Stimulated activated memory B cell treated with anti-CD40 and anti-IgM and Interleukin-4, amounts not matched to agents 10 μg/mL and 1 μg/mL and 100 μg/mL, for 72 hours (primary cell): ENCODE results near the gene CDC42SE1.

Source experiments
- ATAC-seq: fragments of 150-1000 bp; cut with Tn5 transposase; 2 replicates; pipeline ENCODE4 v1.10.0; 2021
- H3K27ac Mint-ChIP-seq: one replicate; pipeline ENCODE4 v1.8.0; 2022; ENCODE audit warnings: mild to moderate bottlenecking, mixed read lengths
- H3K27me3 Mint-ChIP-seq: one replicate; pipeline ENCODE4 v1.8.0; 2022; ENCODE audit warnings: mixed read lengths
- H3K36me3 Mint-ChIP-seq: one replicate; pipeline ENCODE4 v1.8.0; 2022; ENCODE audit warnings: mixed read lengths
- H3K4me1 Mint-ChIP-seq: one replicate; pipeline ENCODE4 v1.8.0; 2022; ENCODE audit warnings: mixed read lengths
- H3K4me3 Mint-ChIP-seq: one replicate; pipeline ENCODE4 v1.8.0; 2022; ENCODE audit warnings: mild to moderate bottlenecking, moderate library complexity, mixed read lengths
- H3K9me3 Mint-ChIP-seq: one replicate; pipeline ENCODE4 v1.8.0; 2022; ENCODE audit warnings: mixed read lengths

The CDC42SE1 gene

GRCh38 chr1:151037032-151037431 lies 22.4 kb downstream of the CDC42SE1 start:
- H3K36me3 Mint-ChIP-seq = peaks cover 32% of the 10 kb centered on the region
- no peak overlapping the region for H3K4me3 Mint-ChIP-seq
- H3K27ac Mint-ChIP-seq = no peak overlapping the region
- no peaks in the 10 kb centered on the region for H3K9me3 Mint-ChIP-seq
- no peaks in the 10 kb centered on the region for H3K4me1 Mint-ChIP-seq
- ATAC-seq = no peak
- no peaks in the 10 kb centered on the region for H3K27me3 Mint-ChIP-seq

GRCh38 chr1:151036356-151036755 lies 23.1 kb downstream of the CDC42SE1 start, which contains the start of gene BNIPL:
Gene BNIPL, plus strand, starts transcription at chr1:151036586. Its CDS starts 140 bp downstream, at chr1:151036726.
- no peak within 1 kb of the TSS for H3K4me3 Mint-ChIP-seq
- no peak for ATAC-seq
- H3K36me3 Mint-ChIP-seq = peaks cover 35% of the 10 kb centered on the region
- no peak within 1 kb of the TSS for H3K27ac Mint-ChIP-seq
- H3K27me3 Mint-ChIP-seq = no peaks in the 10 kb centered on the region
- no peaks in the 10 kb centered on the region for H3K4me1 Mint-ChIP-seq
- H3K9me3 Mint-ChIP-seq = no peaks in the 10 kb centered on the region

GRCh38 chr1:151035167-151035566 lies 24.3 kb downstream of the CDC42SE1 start:
- Mint-ChIP-seq H3K4me1 (no peaks in the 10 kb centered on the region), H3K27ac (peak overlapping the region; percentile 1), H3K9me3 (no peaks in the 10 kb centered on the region), H3K4me3 (no peak overlapping the region), H3K36me3 (peaks cover 47% of the 10 kb centered on the region), H3K27me3 (no peaks in the 10 kb centered on the region)
- ATAC-seq = no peak

- no peak overlapping the region for H3K27ac Mint-ChIP-seq
- no peaks in the 10 kb centered on the region for H3K9me3 Mint-ChIP-seq
- no peak for ATAC-seq
- H3K4me3 Mint-ChIP-seq = no peak overlapping the region
- no peaks in the 10 kb centered on the region for H3K27me3 Mint-ChIP-seq
- no peaks in the 10 kb centered on the region for H3K4me1 Mint-ChIP-seq
- H3K36me3 Mint-ChIP-seq = peaks cover 57% of the 10 kb centered on the region
Observed at GRCh38 chr1:151032164-151032563, 27.3 kb downstream of the CDC42SE1 start.

GRCh38 chr1:151026460-151026859 lies 33.0 kb downstream of the CDC42SE1 start:
- Mint-ChIP-seq H3K27me3 (no peaks in the 10 kb centered on the region), H3K36me3 (peaks cover 48% of the 10 kb centered on the region), H3K27ac (no peak overlapping the region), H3K4me1 (peaks cover 6% of the 10 kb centered on the region), H3K4me3 (no peak overlapping the region), H3K9me3 (no peaks in the 10 kb centered on the region)
- ATAC-seq = no peak

- H3K4me1 Mint-ChIP-seq = peaks cover 6% of the 10 kb centered on the region
- H3K4me3 Mint-ChIP-seq = no peak overlapping the region
- H3K27me3 Mint-ChIP-seq = no peaks in the 10 kb centered on the region
- no peak overlapping the region for H3K27ac Mint-ChIP-seq
- ATAC-seq = peak; percentile 83
- H3K9me3 Mint-ChIP-seq = no peaks in the 10 kb centered on the region
- H3K36me3 Mint-ChIP-seq = peaks cover 32% of the 10 kb centered on the region
Observed at GRCh38 chr1:151024540-151025146, 34.8 kb downstream of the CDC42SE1 start.

- Mint-ChIP-seq H3K9me3 (no peaks in the 10 kb centered on the region), H3K4me3 (no peak overlapping the region), H3K4me1 (peaks cover 22% of the 10 kb centered on the region), H3K36me3 (peaks cover 6% of the 10 kb centered on the region), H3K27ac (no peak overlapping the region), H3K27me3 (no peaks in the 10 kb centered on the region)
- no peak for ATAC-seq
Observed at GRCh38 chr1:151013518-151013917, 45.9 kb downstream of the CDC42SE1 start.

GRCh38 chr1:151012684-151013471 lies 46.5 kb downstream of the CDC42SE1 start:
- ATAC-seq = no peak
- H3K4me1 Mint-ChIP-seq = peaks cover 28% of the 10 kb centered on the region
- no peaks in the 10 kb centered on the region for H3K27me3 Mint-ChIP-seq
- no peak overlapping the region for H3K4me3 Mint-ChIP-seq
- no peaks in the 10 kb centered on the region for H3K9me3 Mint-ChIP-seq
- H3K36me3 Mint-ChIP-seq = peaks cover 5% of the 10 kb centered on the region
- no peak overlapping the region for H3K27ac Mint-ChIP-seq

- no peak for ATAC-seq
- Mint-ChIP-seq H3K27ac (no peak overlapping the region), H3K4me3 (no peak overlapping the region), H3K36me3 (peaks cover 5% of the 10 kb centered on the region), H3K4me1 (peaks cover 44% of the 10 kb centered on the region), H3K27me3 (no peaks in the 10 kb centered on the region), H3K9me3 (no peaks in the 10 kb centered on the region)
Observed at GRCh38 chr1:151011154-151011850, 48.1 kb downstream of the CDC42SE1 start.

- Mint-ChIP-seq H3K9me3 (no peaks in the 10 kb centered on the region), H3K27ac (no peak overlapping the region), H3K4me1 (peaks cover 54% of the 10 kb centered on the region), H3K27me3 (no peaks in the 10 kb centered on the region), H3K36me3 (peaks cover 5% of the 10 kb centered on the region), H3K4me3 (no peak overlapping the region)
- no peak for ATAC-seq
Observed at GRCh38 chr1:151010346-151010726, 49.1 kb downstream of the CDC42SE1 start.

GRCh38 chr1:151009674-151010345 lies 49.6 kb downstream of the CDC42SE1 start:
- H3K27ac Mint-ChIP-seq = no peak overlapping the region
- ATAC-seq = no peak
- H3K27me3 Mint-ChIP-seq = no peaks in the 10 kb centered on the region
- H3K9me3 Mint-ChIP-seq = no peaks in the 10 kb centered on the region
- peak overlapping the region; percentile 97 for H3K4me3 Mint-ChIP-seq
- peaks cover 59% of the 10 kb centered on the region for H3K4me1 Mint-ChIP-seq
- H3K36me3 Mint-ChIP-seq = peaks cover 5% of the 10 kb centered on the region

GRCh38 chr1:151009206-151009587 lies 50.2 kb downstream of the CDC42SE1 start:
- no peak for ATAC-seq
- H3K4me1 Mint-ChIP-seq = peaks cover 62% of the 10 kb centered on the region

GRCh38 chr1:151008244-151009205 lies 50.9 kb downstream of the CDC42SE1 start, which contains the start of gene PRUNE1:
Gene PRUNE1, plus strand, starts transcription at chr1:151008449. Its CDS starts 184 bp downstream, at chr1:151008633.
- ATAC-seq = peak; percentile 98
- peaks cover 5% of the 10 kb centered on the region for H3K36me3 Mint-ChIP-seq
- peak within 1 kb of the TSS; percentile 97 for H3K4me3 Mint-ChIP-seq
- no peaks in the 10 kb centered on the region for H3K27me3 Mint-ChIP-seq
- H3K9me3 Mint-ChIP-seq = no peaks in the 10 kb centered on the region
- peaks cover 64% of the 10 kb centered on the region for H3K4me1 Mint-ChIP-seq
- H3K27ac Mint-ChIP-seq = peak within 1 kb of the TSS; percentile 98

More at GRCh38 chr1:151009206-151009587, 50.2 kb downstream of the CDC42SE1 start:
- H3K27me3 Mint-ChIP-seq = no peaks in the 10 kb centered on the region
- H3K36me3 Mint-ChIP-seq = peaks cover 5% of the 10 kb centered on the region
- H3K27ac Mint-ChIP-seq = peak overlapping the region; percentile 98
- H3K4me3 Mint-ChIP-seq = peak overlapping the region; percentile 97
- no peaks in the 10 kb centered on the region for H3K9me3 Mint-ChIP-seq

GRCh38 chr1:151007853-151008243 lies 51.6 kb downstream of the CDC42SE1 start:
- peak overlapping the region; percentile 98 for H3K27ac Mint-ChIP-seq
- H3K36me3 Mint-ChIP-seq = peaks cover 5% of the 10 kb centered on the region
- no peaks in the 10 kb centered on the region for H3K9me3 Mint-ChIP-seq
- no peak for ATAC-seq
- peak overlapping the region; percentile 97 for H3K4me3 Mint-ChIP-seq
- H3K4me1 Mint-ChIP-seq = peaks cover 60% of the 10 kb centered on the region
- H3K27me3 Mint-ChIP-seq = no peaks in the 10 kb centered on the region
